Measurements from ENCODE around the gene NPTX1. TPM values are rescaled to one million over a fixed set of nuclear protein-coding genes. Genes with fewer than 3 reads are reported as not detected.
A peak's percentile ranks its signal among the peaks of the same experiment; 100 is the strongest.

The NPTX1 gene
- total and polyA plus RNA-seq, 9 donors = 0.02 to 19.8 (median 0.33) TPM; not detected in 1

DNA sequence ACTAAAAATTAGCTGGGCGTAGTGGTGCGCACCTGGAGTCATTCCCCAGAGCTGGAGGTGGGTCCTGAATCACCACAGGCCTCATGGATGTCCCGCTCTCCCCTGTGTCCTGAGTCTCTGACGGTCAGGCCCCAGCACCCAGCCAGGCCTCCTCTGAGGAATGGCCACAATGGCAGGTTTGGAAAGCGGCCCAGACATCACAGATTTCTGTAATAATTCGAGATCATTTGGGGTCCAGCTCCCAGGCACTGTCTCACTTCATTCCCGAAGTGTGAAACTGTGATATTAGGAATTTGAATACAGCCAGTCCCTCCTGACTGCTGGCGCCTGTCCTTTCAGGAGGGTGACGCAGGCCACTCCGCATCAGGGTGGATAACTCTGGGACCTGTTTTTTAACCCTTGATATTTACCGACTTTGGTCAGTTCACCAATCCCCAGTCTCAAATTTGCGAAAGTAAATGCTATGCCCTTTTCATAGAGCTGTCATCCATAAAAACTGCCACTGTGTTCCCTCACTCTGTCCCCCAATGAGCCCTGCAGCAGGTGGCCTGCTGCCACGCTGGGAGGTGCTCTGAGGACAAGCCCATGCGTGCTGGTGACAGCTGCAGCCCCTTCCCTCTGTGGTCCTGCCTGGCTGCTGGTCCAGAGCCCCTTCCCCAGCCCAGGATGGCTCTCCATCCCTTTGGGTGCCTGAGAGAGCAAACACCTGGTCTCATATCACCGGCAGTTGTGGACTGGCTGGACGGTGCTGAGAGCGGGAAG lies 39.9 kb upstream of the NPTX1 start:
- H3K27me3 ChIP-seq = no peaks in the 10 kb centered on the region
- 80 to 82% (median 81%) methylated on average over 17 of the region's 17 CpGs for WGBS, 3 donors
- H3K27ac ChIP-seq = no peak overlapping the region
- no peak overlapping the region for H3K4me3 ChIP-seq
- peaks cover 10% of the 10 kb centered on the region for H3K4me1 ChIP-seq (ENCODE audit: insufficient read depth)
- TF ChIP-seq, protein P1, sequence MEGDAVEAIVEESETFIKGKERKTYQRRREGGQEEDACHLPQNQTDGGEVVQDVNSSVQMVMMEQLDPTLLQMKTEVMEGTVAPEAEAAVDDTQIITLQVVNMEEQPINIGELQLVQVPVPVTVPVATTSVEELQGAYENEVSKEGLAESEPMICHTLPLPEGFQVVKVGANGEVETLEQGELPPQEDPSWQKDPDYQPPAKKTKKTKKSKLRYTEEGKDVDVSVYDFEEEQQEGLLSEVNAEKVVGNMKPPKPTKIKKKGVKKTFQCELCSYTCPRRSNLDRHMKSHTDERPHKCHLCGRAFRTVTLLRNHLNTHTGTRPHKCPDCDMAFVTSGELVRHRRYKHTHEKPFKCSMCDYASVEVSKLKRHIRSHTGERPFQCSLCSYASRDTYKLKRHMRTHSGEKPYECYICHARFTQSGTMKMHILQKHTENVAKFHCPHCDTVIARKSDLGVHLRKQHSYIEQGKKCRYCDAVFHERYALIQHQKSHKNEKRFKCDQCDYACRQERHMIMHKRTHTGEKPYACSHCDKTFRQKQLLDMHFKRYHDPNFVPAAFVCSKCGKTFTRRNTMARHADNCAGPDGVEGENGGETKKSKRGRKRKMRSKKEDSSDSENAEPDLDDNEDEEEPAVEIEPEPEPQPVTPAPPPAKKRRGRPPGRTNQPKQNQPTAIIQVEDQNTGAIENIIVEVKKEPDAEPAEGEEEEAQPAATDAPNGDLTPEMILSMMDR (IDR thresholded peaks at IDR 0.05) = no peak
- TF ChIP-seq POLR2A (IDR thresholded peaks at IDR 0.05) = no peak
- H3K9me3 ChIP-seq = no peaks in the 10 kb centered on the region
- no peak for DNase-seq
- H3K36me3 ChIP-seq = no peaks in the 10 kb centered on the region
- intact Hi-C loops (cut with DNase I) = no loop called here

DNA sequence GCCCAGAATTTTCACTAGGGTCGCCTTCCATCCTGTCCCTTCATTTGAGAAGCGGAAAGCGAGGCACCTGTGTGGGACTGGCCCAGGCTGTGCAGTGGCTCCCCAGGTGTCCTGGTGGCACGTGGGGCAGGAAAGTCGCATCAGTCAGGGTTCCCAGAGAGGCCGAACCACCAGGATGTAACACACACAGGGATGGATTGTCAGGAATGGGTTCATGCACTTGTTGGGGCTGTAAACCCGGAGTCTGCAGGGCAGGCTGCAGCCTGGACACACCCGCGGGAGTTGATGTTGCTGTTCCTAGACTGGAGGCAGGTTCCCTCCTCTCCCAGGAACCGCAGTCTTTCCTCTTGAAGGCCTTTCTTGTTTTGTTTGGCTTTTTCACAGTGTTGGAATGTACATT lies 37.5 kb upstream of the NPTX1 start:
- no peak for DNase-seq
- whole genome bisulfite sequencing, 3 donors = 26 to 50% (median 27%) methylated on average over 10 of the region's 10 CpGs

DNA sequence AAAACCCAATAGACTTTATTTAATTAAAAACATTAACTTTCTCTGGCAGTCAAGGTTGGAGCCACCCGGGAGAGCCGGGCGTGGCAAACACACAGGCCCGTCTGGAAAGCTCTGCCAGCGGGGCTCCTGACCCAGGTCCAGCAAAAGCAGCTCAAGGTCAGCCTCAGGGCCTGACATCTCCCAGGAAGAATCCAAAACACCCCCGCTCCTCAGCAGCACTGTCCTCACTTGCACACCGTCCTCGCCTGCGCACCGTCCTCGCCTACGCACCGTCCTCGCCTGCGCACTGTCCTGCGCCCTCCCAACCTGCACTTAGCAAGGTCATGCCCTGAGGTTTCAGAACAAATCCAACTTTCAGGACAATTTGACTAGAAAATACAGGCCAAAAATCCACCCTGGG lies 36.8 kb upstream of the NPTX1 start:
- 42 to 71% (median 59%) methylated on average over 16 of the region's 16 CpGs for WGBS, 3 donors
- Histone ChIP-seq H3K27me3 (no peaks in the 10 kb centered on the region), H3K27ac (no peak overlapping the region), H3K9me3 (no peaks in the 10 kb centered on the region), H3K4me1 (ENCODE audit: insufficient read depth) (peaks cover 10% of the 10 kb centered on the region), H3K36me3 (no peaks in the 10 kb centered on the region), H3K4me3 (no peak overlapping the region)
- intact Hi-C loops (cut with DNase I) = no loop called here
- no peak for TF ChIP-seq EP300 (IDR thresholded peaks at IDR 0.05)
- TF ChIP-seq, protein P1 (IDR thresholded peaks at IDR 0.05) = no peak
- no peak for TF ChIP-seq POLR2A (IDR thresholded peaks at IDR 0.05)
- DNase-seq = peak in 1 of 5 donors; percentile 56

More for the DNA sequence above, 37.5 kb upstream of the NPTX1 start:
- Histone ChIP-seq H3K27me3 (no peaks in the 10 kb centered on the region), H3K9me3 (no peaks in the 10 kb centered on the region), H3K4me3 (no peak overlapping the region), H3K27ac (no peak overlapping the region), H3K36me3 (no peaks in the 10 kb centered on the region), H3K4me1 (ENCODE audit: insufficient read depth) (peaks cover 10% of the 10 kb centered on the region)
- intact Hi-C loops (cut with DNase I) = no loop called here
- TF ChIP-seq EP300 (IDR thresholded peaks at IDR 0.05) = no peak
- TF ChIP-seq, protein P1 (IDR thresholded peaks at IDR 0.05) = no peak
- no peak for TF ChIP-seq POLR2A (IDR thresholded peaks at IDR 0.05)

DNA sequence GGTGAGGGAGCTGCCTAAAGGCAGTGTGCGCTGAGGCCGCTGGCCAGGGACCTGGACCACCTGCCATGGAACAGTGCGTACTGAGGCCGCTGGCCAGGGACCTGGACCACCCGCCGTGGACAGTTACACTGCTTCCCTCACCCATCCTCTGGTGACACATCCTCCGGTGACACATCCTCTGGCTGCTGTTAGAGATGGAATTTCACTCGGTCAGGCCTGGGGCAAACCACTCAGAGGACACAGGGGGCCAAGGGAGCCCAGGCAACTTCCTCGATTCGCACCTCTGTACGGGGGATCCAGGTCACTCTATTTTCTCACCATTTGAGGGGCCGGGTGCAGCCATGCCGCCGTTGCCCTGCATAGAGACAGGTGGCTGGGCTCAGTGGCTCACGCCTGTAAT lies 35.8 kb upstream of the NPTX1 start:
- DNase-seq = no peak
- intact Hi-C loops (cut with DNase I) = no loop called here
- 89 to 92% (median 90%) methylated on average over 15 of the region's 15 CpGs for WGBS, 3 donors

More for the DNA sequence above, 35.8 kb upstream of the NPTX1 start:
- peaks cover 10% of the 10 kb centered on the region for H3K4me1 ChIP-seq (ENCODE audit: insufficient read depth)
- H3K36me3 ChIP-seq = no peaks in the 10 kb centered on the region
- no peak overlapping the region for H3K4me3 ChIP-seq
- H3K9me3 ChIP-seq = no peaks in the 10 kb centered on the region
- H3K27ac ChIP-seq = no peak overlapping the region
- no peak for TF ChIP-seq POLR2A (IDR thresholded peaks at IDR 0.05)
- TF ChIP-seq EP300 (IDR thresholded peaks at IDR 0.05) = no peak
- TF ChIP-seq, protein P1 (IDR thresholded peaks at IDR 0.05) = no peak
- H3K27me3 ChIP-seq = no peaks in the 10 kb centered on the region
